NCI-H187 treated with DMSO at 0.1 percent for 48 hours (cell line): ENCODE results near the gene POLR3B.
"Not testable (repeated sequence)": the region's sequence is repeated elsewhere in the genome, so short reads cannot be mapped to it uniquely, and the experiment has no call there.

Source experiments
- DNase-seq: peaks from one replicate; lab custom pipeline; 2025; lab: John Stamatoyannopoulos, UW

Gene POLR3B

GRCh38 chr12:106342397-106343213, 14.9 kb upstream of the POLR3B start:
- DNase-seq, result no peak

- DNase-seq, result no peak
Measured at GRCh38 chr12:106343214-106343528, 14.4 kb upstream of the POLR3B start.

- DNase-seq, result no peak
Measured at GRCh38 chr12:106344131-106344530, 13.4 kb upstream of the POLR3B start.

- DNase-seq, result no peak
Measured at GRCh38 chr12:106345746-106346145, 11.8 kb upstream of the POLR3B start.

GRCh38 chr12:106348411-106348810, 9.1 kb upstream of the POLR3B start:
- DNase-seq, result no peak

DNA sequence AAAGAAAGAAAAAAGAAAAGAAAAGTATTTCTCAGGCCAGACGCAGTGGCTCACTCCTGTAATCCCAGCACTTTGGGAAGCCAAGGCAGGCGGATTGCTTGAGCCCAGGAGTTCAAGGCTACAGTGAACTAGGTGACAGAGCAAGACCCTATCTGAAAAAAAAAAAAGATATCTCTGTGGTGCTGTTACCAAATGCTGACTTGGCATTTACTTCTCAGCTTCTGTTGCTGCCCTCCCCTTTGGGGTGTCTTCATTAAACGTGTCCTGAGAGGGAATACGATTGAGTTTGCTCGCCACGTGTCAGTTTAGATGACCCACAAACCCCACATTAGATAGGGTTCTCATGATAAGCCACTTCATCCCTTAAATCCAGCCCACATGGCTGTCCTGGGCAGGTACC, 4.4 kb upstream of the POLR3B start:
- DNase-seq, result no peak

GRCh38 chr12:106358396-106359241, 1.1 kb downstream of the POLR3B start:
- no peak for DNase-seq

GRCh38 chr12:106359646-106360399, 2.3 kb downstream of the POLR3B start:
- no peak for DNase-seq

DNA sequence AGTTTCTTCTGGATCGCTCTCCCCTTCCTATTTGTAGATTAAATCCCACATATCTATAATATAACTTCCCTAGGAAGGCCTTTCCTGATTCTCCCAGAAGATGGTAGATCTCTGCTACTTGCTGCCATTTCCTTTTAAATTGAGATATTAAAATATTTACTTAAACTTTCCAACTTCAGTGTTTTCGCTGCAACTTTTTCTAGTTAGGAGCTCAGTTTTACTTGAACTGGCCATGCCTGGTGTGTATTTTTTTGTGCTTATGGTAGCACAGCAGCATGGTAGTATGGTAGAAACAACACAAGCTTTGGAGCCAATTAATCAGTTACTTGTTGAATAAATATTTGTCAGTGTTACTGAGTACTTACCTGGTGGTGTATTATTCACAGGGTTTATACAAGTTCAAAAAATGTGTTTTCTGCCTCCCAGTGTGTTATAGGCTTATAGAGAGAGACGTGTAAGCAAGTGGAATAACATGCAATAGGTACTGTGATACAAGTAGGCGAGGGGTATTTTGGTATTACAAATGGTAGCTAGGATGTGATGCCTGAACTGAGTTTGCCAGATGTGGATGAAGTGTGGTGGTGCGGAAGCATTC, 2.9 kb downstream of the POLR3B start:
- no peak for DNase-seq

GRCh38 chr12:106362971-106363370, 5.4 kb downstream of the POLR3B start:
- DNase-seq, result no peak

DNA sequence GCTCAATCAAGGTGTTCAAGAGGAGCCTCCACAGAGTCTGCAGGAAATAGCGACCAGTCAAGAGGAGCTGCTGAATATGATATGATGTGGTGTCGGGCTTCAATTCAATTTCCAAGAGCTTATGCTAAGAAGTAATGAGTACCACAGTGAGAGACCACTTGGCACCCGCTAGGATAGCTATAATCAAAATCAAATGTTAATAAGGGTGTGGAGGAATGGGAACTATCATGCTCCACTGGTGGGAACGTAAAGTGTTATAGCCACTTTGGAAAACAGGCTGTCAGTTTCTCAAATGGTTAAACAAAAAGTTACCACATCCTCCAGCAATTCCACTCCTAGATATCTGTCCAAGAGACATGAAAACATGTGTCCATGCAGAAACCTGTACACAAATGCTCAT, 6.7 kb downstream of the POLR3B start:
- DNase-seq, result no peak

- DNase-seq, result no peak
Measured at GRCh38 chr12:106369624-106370346, 12.2 kb downstream of the POLR3B start.

DNA sequence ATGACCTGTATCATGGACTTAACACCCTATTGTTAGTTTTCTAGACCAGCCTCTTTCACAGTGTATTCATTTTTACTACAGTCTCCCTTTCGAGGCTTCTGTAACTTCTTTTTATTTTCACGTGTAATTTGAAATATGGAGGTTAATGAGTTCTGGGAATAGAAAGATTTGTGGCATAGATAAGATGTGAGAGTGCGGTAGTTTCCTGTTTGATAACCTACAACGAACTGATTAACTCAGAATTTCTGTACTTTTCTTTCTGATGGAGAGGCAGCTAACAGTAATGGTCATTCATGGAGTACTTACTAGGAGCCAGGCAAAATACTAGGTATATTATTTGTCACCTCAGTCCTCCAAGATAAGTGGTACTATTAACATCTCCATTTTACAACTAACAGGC, 21.2 kb downstream of the POLR3B start:
- no peak for DNase-seq

- DNase-seq, result no peak
Measured at GRCh38 chr12:106380954-106381353, 23.4 kb downstream of the POLR3B start.

DNA sequence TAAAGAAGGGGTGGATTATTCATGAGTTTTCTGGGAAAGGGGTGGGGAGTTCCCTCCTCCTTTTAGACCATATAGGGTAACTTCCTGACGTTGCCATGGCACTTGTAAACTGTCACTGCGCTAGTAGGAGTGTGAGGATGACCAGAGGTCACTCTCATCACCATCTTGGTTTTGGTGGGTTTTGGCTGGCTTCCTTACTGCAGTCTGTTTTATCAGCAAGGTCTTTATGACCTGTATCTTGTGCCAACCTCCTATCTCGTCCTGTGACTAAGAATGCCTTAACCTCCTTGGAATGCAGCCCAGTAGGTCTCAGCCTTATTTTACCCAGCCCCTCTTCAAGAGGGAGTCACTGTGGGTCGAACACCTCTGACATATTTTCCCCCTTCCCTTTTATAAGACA, 24.3 kb downstream of the POLR3B start:
- not testable (repeated sequence) for DNase-seq

DNA sequence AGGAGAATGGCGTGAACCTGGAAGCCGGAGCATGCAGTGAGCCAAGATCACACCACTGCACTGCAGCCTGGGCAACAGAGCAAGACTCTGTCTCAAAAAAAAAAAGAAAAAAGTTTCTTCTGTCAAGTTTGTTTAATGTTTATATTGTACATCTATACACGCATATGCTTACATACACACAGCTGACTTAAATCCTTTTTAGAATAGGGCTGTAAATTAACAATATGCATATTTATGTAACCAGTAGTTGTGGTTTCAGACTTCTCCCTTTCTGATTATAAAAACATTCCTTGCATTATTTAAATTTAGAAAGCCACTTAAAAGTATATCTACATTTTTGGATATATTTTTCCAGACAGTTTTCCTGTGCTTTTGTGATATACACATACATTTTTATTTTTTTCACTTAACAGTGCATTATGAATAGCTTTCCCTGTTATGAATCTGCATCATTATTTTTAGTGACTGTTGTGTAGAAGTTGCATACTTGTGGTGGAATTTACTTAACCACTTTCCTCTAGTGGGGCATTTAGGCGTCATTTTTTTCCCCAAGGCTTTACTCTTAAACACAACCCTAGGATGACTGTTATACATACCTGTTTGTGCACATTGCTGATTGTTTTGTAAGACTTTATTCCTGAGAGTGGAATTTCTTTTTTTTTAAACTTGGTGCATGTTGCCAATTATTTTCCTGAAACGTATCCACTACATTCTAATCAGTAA, 29.4 kb downstream of the POLR3B start:
- no peak for DNase-seq

- no peak for DNase-seq
Measured at GRCh38 chr12:106387848-106388377, 30.4 kb downstream of the POLR3B start.

DNA sequence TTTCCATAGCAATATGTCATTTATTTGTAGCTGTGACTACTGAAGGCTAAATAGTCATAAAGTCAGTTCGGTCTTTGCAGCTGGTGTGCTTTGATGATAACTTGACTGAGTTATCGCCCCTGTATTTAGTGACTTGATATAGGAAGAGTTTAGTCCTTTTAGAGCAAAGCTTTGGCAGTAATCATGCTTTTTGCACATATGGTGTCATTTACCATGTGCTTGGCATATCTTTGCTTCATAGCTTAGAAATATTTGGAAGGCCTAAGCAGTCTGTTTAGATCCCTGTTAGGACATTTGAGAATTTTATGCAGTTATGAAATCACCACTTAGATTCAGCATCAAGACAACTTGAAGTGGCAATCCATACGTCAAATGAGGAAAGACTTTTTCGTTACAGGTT, 31.6 kb downstream of the POLR3B start:
- no peak for DNase-seq

GRCh38 chr12:106392759-106393158, 35.2 kb downstream of the POLR3B start:
- DNase-seq, result no peak

GRCh38 chr12:106409878-106410277, 52.3 kb downstream of the POLR3B start:
- no peak for DNase-seq

DNA sequence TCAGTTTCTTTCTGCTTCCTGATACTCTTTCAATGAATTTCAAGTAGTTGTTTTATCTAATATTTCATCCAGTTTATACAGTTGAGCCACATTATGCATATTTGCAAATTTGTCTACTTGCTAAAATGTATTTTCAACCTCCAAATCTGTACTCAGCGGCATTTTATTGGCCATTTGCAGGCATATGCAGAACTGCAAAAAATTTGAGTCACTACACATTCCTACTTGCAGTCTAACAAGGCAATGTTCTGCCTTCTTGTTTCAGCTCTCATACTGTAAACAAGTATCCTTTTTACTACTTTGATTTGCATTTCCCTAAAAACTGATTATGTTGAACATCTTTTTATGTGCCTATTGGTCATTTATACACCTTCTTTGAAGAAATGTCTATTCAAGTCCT, 55.0 kb downstream of the POLR3B start:
- DNase-seq, result no peak
